ENCODE measurements around the gene PDZRN3.

The PDZRN3 gene

GRCh38 chr3:73624821-73625665, at the start of gene PDZRN3:
Gene PDZRN3, minus strand, starts transcription at chr3:73624941.
- no peaks in the 10 kb centered on the region for H3K36me3 ChIP-seq (ENCODE audit: control insufficient read depth in 1 of 2, insufficient read depth in 2 of 2, low read length in 2 of 2)
- H3K4me1 ChIP-seq (ENCODE audit: control insufficient read depth in 1 of 2, insufficient read depth in 2 of 2, low read length in 2 of 2) = peaks cover 13 to 20% of the 10 kb centered on the region in 2 donors
- H3K27ac ChIP-seq (ENCODE audit: low read depth, low read length) = no peak within 1 kb of the TSS
- H3K9me3 ChIP-seq (ENCODE audit: control insufficient read depth in 1 of 2, low read length in 2 of 2) = no peaks in the 10 kb centered on the region
- peak within 1 kb of the TSS; percentile 35 to 56 for H3K9ac ChIP-seq (ENCODE audit: low read depth in 1 of 2, low read length in 2 of 2)
- peak within 1 kb of the TSS; percentile 77 for H3K4me3 ChIP-seq (ENCODE audit: low read depth in 1 of 2, low read length in 2 of 2)
- no peaks in the 10 kb centered on the region for H3K27me3 ChIP-seq (ENCODE audit: control insufficient read depth in 1 of 2, insufficient read depth in 2 of 2, low read length in 2 of 2)

DNA sequence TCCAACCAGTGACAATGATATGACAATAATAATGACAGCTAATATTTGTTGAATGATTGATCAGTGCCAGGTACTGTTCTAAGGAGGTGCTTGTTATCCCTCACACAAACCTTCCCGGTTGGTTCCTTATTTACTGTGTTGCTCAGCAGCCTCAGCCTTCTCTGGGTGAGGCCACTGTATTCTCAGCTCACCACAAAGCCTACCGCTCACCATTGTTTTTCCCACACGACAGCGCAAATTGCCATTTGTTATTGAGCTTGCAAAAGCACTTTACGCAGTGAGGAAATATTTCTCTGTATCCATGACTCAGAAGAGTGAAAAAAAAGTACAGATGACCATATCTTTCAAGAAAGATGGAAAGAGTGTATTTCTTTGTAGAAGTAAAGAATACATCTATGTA, 49.5 kb upstream of the PDZRN3 start:
- Histone ChIP-seq H3K27ac (ENCODE audit: low read depth, low read length) (no peak overlapping the region), H3K4me3 (ENCODE audit: low read depth in 1 of 2, low read length in 2 of 2) (no peak overlapping the region), H3K27me3 (ENCODE audit: control insufficient read depth in 1 of 2, insufficient read depth in 2 of 2, low read length in 2 of 2) (no peaks in the 10 kb centered on the region), H3K9ac (ENCODE audit: low read depth in 1 of 2, low read length in 2 of 2) (no peak overlapping the region), H3K9me3 (ENCODE audit: control insufficient read depth in 1 of 2, low read length in 2 of 2) (no peaks in the 10 kb centered on the region), H3K4me1 (ENCODE audit: control insufficient read depth in 1 of 2, insufficient read depth in 2 of 2, low read length in 2 of 2) (no peaks in the 10 kb centered on the region), H3K36me3 (ENCODE audit: control insufficient read depth in 1 of 2, insufficient read depth in 2 of 2, low read length in 2 of 2) (no peaks in the 10 kb centered on the region)

DNA sequence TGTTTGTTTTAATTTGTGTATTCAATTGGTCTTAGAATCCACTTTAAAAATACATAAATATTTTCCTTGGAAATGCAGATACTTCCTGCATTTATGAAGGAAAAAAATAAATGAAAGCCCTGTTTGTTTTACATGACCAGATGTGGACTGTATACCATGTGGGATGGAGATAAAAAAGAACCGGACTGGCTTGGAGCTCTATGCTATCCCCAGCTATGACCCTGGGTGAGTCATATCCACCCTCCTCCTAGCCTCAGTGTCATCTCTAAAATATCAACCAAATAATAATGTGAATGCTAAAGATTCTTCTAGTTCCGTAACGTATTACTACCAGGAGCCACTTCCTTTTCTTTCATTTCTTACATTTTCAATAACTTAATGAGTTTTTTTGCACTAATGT, 44.5 kb upstream of the PDZRN3 start:
- Histone ChIP-seq H3K9me3 (ENCODE audit: control insufficient read depth in 1 of 2, low read length in 2 of 2) (no peaks in the 10 kb centered on the region), H3K9ac (ENCODE audit: low read depth in 1 of 2, low read length in 2 of 2) (no peak overlapping the region), H3K4me3 (ENCODE audit: low read depth in 1 of 2, low read length in 2 of 2) (no peak overlapping the region), H3K4me1 (ENCODE audit: control insufficient read depth in 1 of 2, insufficient read depth in 2 of 2, low read length in 2 of 2) (no peaks in the 10 kb centered on the region), H3K36me3 (ENCODE audit: control insufficient read depth in 1 of 2, insufficient read depth in 2 of 2, low read length in 2 of 2) (no peaks in the 10 kb centered on the region), H3K27ac (ENCODE audit: low read depth, low read length) (no peak overlapping the region), H3K27me3 (ENCODE audit: control insufficient read depth in 1 of 2, insufficient read depth in 2 of 2, low read length in 2 of 2) (no peaks in the 10 kb centered on the region)

GRCh38 chr3:73668391-73668790, 43.6 kb upstream of the PDZRN3 start:
- H3K27ac ChIP-seq (ENCODE audit: low read depth, low read length) = no peak overlapping the region
- no peaks in the 10 kb centered on the region for H3K36me3 ChIP-seq (ENCODE audit: control insufficient read depth in 1 of 2, insufficient read depth in 2 of 2, low read length in 2 of 2)
- no peaks in the 10 kb centered on the region for H3K27me3 ChIP-seq (ENCODE audit: control insufficient read depth in 1 of 2, insufficient read depth in 2 of 2, low read length in 2 of 2)
- H3K9ac ChIP-seq (ENCODE audit: low read depth in 1 of 2, low read length in 2 of 2) = no peak overlapping the region
- no peak overlapping the region for H3K4me3 ChIP-seq (ENCODE audit: low read depth in 1 of 2, low read length in 2 of 2)
- no peaks in the 10 kb centered on the region for H3K4me1 ChIP-seq (ENCODE audit: control insufficient read depth in 1 of 2, insufficient read depth in 2 of 2, low read length in 2 of 2)
- H3K9me3 ChIP-seq (ENCODE audit: control insufficient read depth in 1 of 2, low read length in 2 of 2) = no peaks in the 10 kb centered on the region

DNA sequence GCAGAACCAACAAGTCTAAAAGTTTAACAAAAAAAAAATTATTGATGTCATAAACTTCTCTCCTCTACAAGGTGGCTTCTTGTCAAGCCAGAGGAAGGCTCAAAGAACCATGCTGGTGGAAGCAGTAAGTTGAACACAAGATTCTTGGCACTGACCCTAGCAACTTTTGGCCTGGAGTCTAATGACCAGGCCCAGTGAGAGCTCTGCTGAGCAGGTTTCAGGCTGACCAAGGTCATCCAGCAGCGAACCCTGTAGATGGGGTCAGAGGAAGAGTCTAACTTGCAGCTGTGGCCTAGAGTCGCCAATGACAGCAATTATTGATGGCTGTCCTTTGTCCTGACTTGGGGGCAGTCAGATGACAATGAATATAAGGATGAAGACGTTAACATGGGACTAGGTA, 43.1 kb upstream of the PDZRN3 start:
- Histone ChIP-seq H3K9me3 (ENCODE audit: control insufficient read depth in 1 of 2, low read length in 2 of 2) (no peaks in the 10 kb centered on the region), H3K4me1 (ENCODE audit: control insufficient read depth in 1 of 2, insufficient read depth in 2 of 2, low read length in 2 of 2) (no peaks in the 10 kb centered on the region), H3K27ac (ENCODE audit: low read depth, low read length) (no peak overlapping the region), H3K4me3 (ENCODE audit: low read depth in 1 of 2, low read length in 2 of 2) (no peak overlapping the region), H3K27me3 (ENCODE audit: control insufficient read depth in 1 of 2, insufficient read depth in 2 of 2, low read length in 2 of 2) (no peaks in the 10 kb centered on the region), H3K36me3 (ENCODE audit: control insufficient read depth in 1 of 2, insufficient read depth in 2 of 2, low read length in 2 of 2) (no peaks in the 10 kb centered on the region), H3K9ac (ENCODE audit: low read depth in 1 of 2, low read length in 2 of 2) (no peak overlapping the region)

DNA sequence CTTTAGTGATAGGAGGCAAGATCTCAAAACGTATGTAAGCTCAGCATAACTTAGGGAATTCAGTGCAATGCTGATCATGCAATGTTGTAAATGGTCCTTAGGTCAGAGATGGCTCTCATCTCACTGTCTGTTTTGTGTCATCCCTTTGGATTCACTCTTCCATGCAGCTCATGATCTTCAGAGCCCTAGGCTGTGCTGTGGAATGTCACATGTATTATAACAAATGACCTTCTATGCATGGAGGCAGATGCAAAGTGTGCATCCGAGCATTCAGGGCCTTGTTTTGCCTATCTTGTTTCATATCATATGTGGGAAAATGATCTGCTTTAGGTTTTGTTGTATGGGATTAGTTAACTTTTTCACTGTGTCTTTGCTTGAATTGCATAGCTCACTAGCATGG, 40.5 kb upstream of the PDZRN3 start:
- Histone ChIP-seq H3K36me3 (ENCODE audit: control insufficient read depth in 1 of 2, insufficient read depth in 2 of 2, low read length in 2 of 2) (no peaks in the 10 kb centered on the region), H3K9ac (ENCODE audit: low read depth in 1 of 2, low read length in 2 of 2) (no peak overlapping the region)

GRCh38 chr3:73664389-73664788, 39.6 kb upstream of the PDZRN3 start:
- Histone ChIP-seq H3K9me3 (ENCODE audit: control insufficient read depth in 1 of 2, low read length in 2 of 2) (no peaks in the 10 kb centered on the region), H3K4me1 (ENCODE audit: control insufficient read depth in 1 of 2, insufficient read depth in 2 of 2, low read length in 2 of 2) (no peaks in the 10 kb centered on the region), H3K9ac (ENCODE audit: low read depth in 1 of 2, low read length in 2 of 2) (no peak overlapping the region), H3K36me3 (ENCODE audit: control insufficient read depth in 1 of 2, insufficient read depth in 2 of 2, low read length in 2 of 2) (no peaks in the 10 kb centered on the region), H3K4me3 (ENCODE audit: low read depth in 1 of 2, low read length in 2 of 2) (no peak overlapping the region), H3K27ac (ENCODE audit: low read depth, low read length) (no peak overlapping the region), H3K27me3 (ENCODE audit: control insufficient read depth in 1 of 2, insufficient read depth in 2 of 2, low read length in 2 of 2) (no peaks in the 10 kb centered on the region)

More for the DNA sequence above, 40.5 kb upstream of the PDZRN3 start:
- Histone ChIP-seq H3K9me3 (ENCODE audit: control insufficient read depth in 1 of 2, low read length in 2 of 2) (no peaks in the 10 kb centered on the region), H3K4me1 (ENCODE audit: control insufficient read depth in 1 of 2, insufficient read depth in 2 of 2, low read length in 2 of 2) (no peaks in the 10 kb centered on the region), H3K4me3 (ENCODE audit: low read depth in 1 of 2, low read length in 2 of 2) (no peak overlapping the region), H3K27me3 (ENCODE audit: control insufficient read depth in 1 of 2, insufficient read depth in 2 of 2, low read length in 2 of 2) (no peaks in the 10 kb centered on the region), H3K27ac (ENCODE audit: low read depth, low read length) (no peak overlapping the region)

GRCh38 chr3:73663495-73663894, 38.8 kb upstream of the PDZRN3 start:
- Histone ChIP-seq H3K4me1 (ENCODE audit: control insufficient read depth in 1 of 2, insufficient read depth in 2 of 2, low read length in 2 of 2) (no peaks in the 10 kb centered on the region), H3K9ac (ENCODE audit: low read depth in 1 of 2, low read length in 2 of 2) (no peak overlapping the region), H3K9me3 (ENCODE audit: control insufficient read depth in 1 of 2, low read length in 2 of 2) (no peaks in the 10 kb centered on the region), H3K27ac (ENCODE audit: low read depth, low read length) (no peak overlapping the region), H3K4me3 (ENCODE audit: low read depth in 1 of 2, low read length in 2 of 2) (no peak overlapping the region), H3K27me3 (ENCODE audit: control insufficient read depth in 1 of 2, insufficient read depth in 2 of 2, low read length in 2 of 2) (no peaks in the 10 kb centered on the region), H3K36me3 (ENCODE audit: control insufficient read depth in 1 of 2, insufficient read depth in 2 of 2, low read length in 2 of 2) (no peaks in the 10 kb centered on the region)

GRCh38 chr3:73661265-73661664, 36.5 kb upstream of the PDZRN3 start:
- Histone ChIP-seq H3K9ac (ENCODE audit: low read depth in 1 of 2, low read length in 2 of 2) (no peak overlapping the region), H3K9me3 (ENCODE audit: control insufficient read depth in 1 of 2, low read length in 2 of 2) (no peaks in the 10 kb centered on the region), H3K36me3 (ENCODE audit: control insufficient read depth in 1 of 2, insufficient read depth in 2 of 2, low read length in 2 of 2) (no peaks in the 10 kb centered on the region), H3K4me1 (ENCODE audit: control insufficient read depth in 1 of 2, insufficient read depth in 2 of 2, low read length in 2 of 2) (no peaks in the 10 kb centered on the region), H3K4me3 (ENCODE audit: low read depth in 1 of 2, low read length in 2 of 2) (no peak overlapping the region), H3K27me3 (ENCODE audit: control insufficient read depth in 1 of 2, insufficient read depth in 2 of 2, low read length in 2 of 2) (no peaks in the 10 kb centered on the region), H3K27ac (ENCODE audit: low read depth, low read length) (no peak overlapping the region)

DNA sequence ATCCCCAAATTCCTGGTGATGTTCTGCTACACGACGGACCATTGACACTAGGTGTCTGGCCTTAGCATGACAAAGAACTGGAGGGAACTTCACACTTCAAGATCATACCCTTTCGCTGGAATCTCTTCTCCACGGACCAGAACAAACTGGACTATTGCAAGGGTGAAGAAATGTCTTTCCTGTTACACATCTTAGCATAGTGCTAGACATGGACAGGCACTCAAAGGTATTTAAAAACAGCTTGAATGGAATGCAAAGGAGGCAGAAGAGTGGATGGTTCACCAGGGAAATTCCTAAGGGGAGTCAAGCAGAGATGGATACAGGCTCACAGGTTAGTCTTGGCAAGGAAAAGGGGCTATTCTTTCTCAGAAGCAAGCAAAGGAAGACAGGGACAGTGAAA, 33.5 kb upstream of the PDZRN3 start:
- Histone ChIP-seq H3K9ac (ENCODE audit: low read depth in 1 of 2, low read length in 2 of 2) (no peak overlapping the region), H3K27ac (ENCODE audit: low read depth, low read length) (no peak overlapping the region), H3K4me3 (ENCODE audit: low read depth in 1 of 2, low read length in 2 of 2) (no peak overlapping the region)

More for the DNA sequence above, 33.5 kb upstream of the PDZRN3 start:
- Histone ChIP-seq H3K27me3 (ENCODE audit: control insufficient read depth in 1 of 2, insufficient read depth in 2 of 2, low read length in 2 of 2) (no peaks in the 10 kb centered on the region), H3K9me3 (ENCODE audit: control insufficient read depth in 1 of 2, low read length in 2 of 2) (no peaks in the 10 kb centered on the region), H3K36me3 (ENCODE audit: control insufficient read depth in 1 of 2, insufficient read depth in 2 of 2, low read length in 2 of 2) (no peaks in the 10 kb centered on the region), H3K4me1 (ENCODE audit: control insufficient read depth in 1 of 2, insufficient read depth in 2 of 2, low read length in 2 of 2) (no peaks in the 10 kb centered on the region)

All from duodenal mucosa (tissue), 2 donors.